Endodermal cell (in vitro differentiated cells): Measurements from ENCODE around the gene INSR. TPM values are rescaled to one million over a fixed set of nuclear protein-coding genes. Genes with fewer than 3 reads are reported as not detected.

ENCODE experiments used
- DNase-seq: peaks from one replicate; pipeline ENCODE4 v3.0.0-alpha.2; 2017
- H3K27ac ChIP-seq: 2 replicates; pipeline ENCODE4 v1.5.1; 2013; ENCODE audit warnings: mild to moderate bottlenecking, low read depth, low read length, moderate library complexity
- H3K27me3 ChIP-seq: 2 replicates; pipeline ENCODE4 v1.6.1; 2013; ENCODE audit warnings: mild to moderate bottlenecking, low read length, moderate library complexity; ENCODE audit not compliant: insufficient read depth, control insufficient read depth, poor library complexity, severe bottlenecking
- H3K36me3 ChIP-seq: 2 replicates; pipeline ENCODE4 v1.7.0; 2013; ENCODE audit warnings: mild to moderate bottlenecking, low read length, moderate library complexity; ENCODE audit not compliant: control insufficient read depth, insufficient read depth
- H3K4me1 ChIP-seq: one replicate; pipeline ENCODE4 v1.7.0; 2013; ENCODE audit warnings: low read length; ENCODE audit not compliant: control insufficient read depth, insufficient read depth
- H3K4me3 ChIP-seq: 2 replicates; pipeline ENCODE4 v1.5.1; 2013; ENCODE audit warnings: mild to moderate bottlenecking, low read length, moderate library complexity
- H3K9ac ChIP-seq: 2 replicates; pipeline ENCODE4 v1.6.1; 2013; ENCODE audit warnings: mild to moderate bottlenecking, low read length, moderate library complexity; ENCODE audit not compliant: poor library complexity, severe bottlenecking; ENCODE audit errors: extremely low read depth
- H3K9me3 ChIP-seq: 2 replicates; pipeline ENCODE4 v1.6.1; 2013; ENCODE audit warnings: mild to moderate bottlenecking, low read length, moderate library complexity; ENCODE audit not compliant: control insufficient read depth
- H3K27ac Mint-ChIP-seq: 2 replicates; pipeline ENCODE4 v1.8.0; 2020; ENCODE audit warnings: mixed read lengths
- H3K27me3 Mint-ChIP-seq: 2 replicates; pipeline ENCODE4 v1.8.0; 2021; ENCODE audit warnings: mild to moderate bottlenecking, mixed read lengths; ENCODE audit not compliant: insufficient read depth
- H3K36me3 Mint-ChIP-seq: 2 replicates; pipeline ENCODE4 v1.8.0; 2020; ENCODE audit warnings: low read depth, mixed read lengths
- H3K4me1 Mint-ChIP-seq: 2 replicates; pipeline ENCODE4 v1.8.0; 2020; ENCODE audit warnings: mixed read lengths
- H3K4me3 Mint-ChIP-seq: 2 replicates; pipeline ENCODE4 v1.8.0; 2020; ENCODE audit warnings: mild to moderate bottlenecking, moderate library complexity, mixed read lengths
- H3K9me3 Mint-ChIP-seq: 2 replicates; pipeline ENCODE4 v1.8.0; 2020; ENCODE audit warnings: mild to moderate bottlenecking, mixed read lengths
- CTCF ChIP-seq: fragments of 200-600 bp; sonication (generic); conservative IDR thresholded peaks from 2 replicates; pipeline ENCODE4 v1.5.0; 2021; ENCODE audit warnings: antibody characterized with exemption, mild to moderate bottlenecking
- WGBS, 2 experiments: methylation state at CpG; one replicate each; pipeline versions ENCODE4 v1.1.5 to v1.1.7; 2013; ENCODE audit warnings: missing lambda C conversion rate in 2 of 2, mixed read lengths in 1 of 2; ENCODE audit not compliant: insufficient coverage in 1 of 2, insufficient read length in 1 of 2; 5-methylcytosine and 5-hydroxymethylcytosine counted together
- total RNA-seq, 2 donors: library from RNA; stranded (reverse); fragmentation: NEBNext Ultra II Directional in 1 of 2; extraction: Animal tissue kit (Norgen Biotek cat#: 25700) in 1 of 2; gene quantifications; 2 replicates in 1 of 2; 3 replicates in 1 of 2; pipeline ENCODE4 v1.2.1, GENCODE V29; 2021

Gene INSR
- total RNA-seq, 2 donors from 2014 or later: 31.3 to 31.5 TPM

GRCh38 chr19:7191946-7192691, 102.1 kb downstream of the INSR start:
- Histone ChIP-seq H3K36me3 (no peaks in the 10 kb centered on the region), H3K9me3 (no peaks in the 10 kb centered on the region), H3K9ac (no peak overlapping the region), H3K4me1 (no peaks in the 10 kb centered on the region), H3K4me3 (no peak overlapping the region), H3K27ac (no peak overlapping the region), H3K27me3 (no peaks in the 10 kb centered on the region)
- no peak for TF ChIP-seq CTCF
- Mint-ChIP-seq H3K4me1 (no peaks in the 10 kb centered on the region), H3K9me3 (no peaks in the 10 kb centered on the region), H3K36me3 (no peaks in the 10 kb centered on the region), H3K27me3 (peaks cover 5% of the 10 kb centered on the region), H3K4me3 (no peak overlapping the region), H3K27ac (no peak overlapping the region)
- no peak for DNase-seq
- 85 to 95% methylated on average over 5 to 7 of the region's 7 CpGs for WGBS, 2 experiments

- DNase-seq: no peak
- H3K27ac Mint-ChIP-seq: peak overlapping the region; percentile 19
- H3K27me3 ChIP-seq: no peaks in the 10 kb centered on the region
- H3K4me3 Mint-ChIP-seq: no peak overlapping the region
- no peak overlapping the region for H3K4me3 ChIP-seq
- 91 to 98% methylated on average over 5 to 10 of the region's 12 CpGs for WGBS, 2 experiments
- no peaks in the 10 kb centered on the region for H3K36me3 ChIP-seq
- no peaks in the 10 kb centered on the region for H3K4me1 Mint-ChIP-seq
- H3K9me3 ChIP-seq: no peaks in the 10 kb centered on the region
- H3K9me3 Mint-ChIP-seq: no peaks in the 10 kb centered on the region
- TF ChIP-seq CTCF: no peak
- peaks cover 5% of the 10 kb centered on the region for H3K36me3 Mint-ChIP-seq
- H3K9ac ChIP-seq: no peak overlapping the region
- H3K27me3 Mint-ChIP-seq: peaks cover 5% of the 10 kb centered on the region
- no peak overlapping the region for H3K27ac ChIP-seq
- no peaks in the 10 kb centered on the region for H3K4me1 ChIP-seq
These were observed 105.2 kb downstream of the INSR start for GRCh38 chr19:7188698-7189629.

GRCh38 chr19:7187605-7188339, 106.4 kb downstream of the INSR start:
- H3K9me3 Mint-ChIP-seq: no peaks in the 10 kb centered on the region
- peaks cover 5% of the 10 kb centered on the region for H3K36me3 Mint-ChIP-seq
- H3K27me3 ChIP-seq: no peaks in the 10 kb centered on the region
- 92 to 100% methylated on average over 5 to 10 of the region's 10 CpGs for whole genome bisulfite sequencing, 2 experiments
- no peaks in the 10 kb centered on the region for H3K4me1 ChIP-seq
- DNase-seq: no peak
- H3K27ac Mint-ChIP-seq: peak overlapping the region; percentile 61
- no peak overlapping the region for H3K27ac ChIP-seq
- peaks cover 4% of the 10 kb centered on the region for H3K36me3 ChIP-seq
- no peak overlapping the region for H3K9ac ChIP-seq
- no peak overlapping the region for H3K4me3 Mint-ChIP-seq
- TF ChIP-seq CTCF: no peak
- H3K4me1 Mint-ChIP-seq: no peaks in the 10 kb centered on the region
- H3K4me3 ChIP-seq: no peak overlapping the region
- no peaks in the 10 kb centered on the region for H3K9me3 ChIP-seq
- peaks cover 5% of the 10 kb centered on the region for H3K27me3 Mint-ChIP-seq
